ENCODE data around the gene SLC1A2. TPM values are rescaled to one million over a fixed set of nuclear protein-coding genes. Genes with fewer than 3 reads are reported as not detected.

The SLC1A2 gene
- total RNA-seq, 6 experiments from 2014 or later, result 1.7 to 2.4 (median 2.1) TPM

DNA sequence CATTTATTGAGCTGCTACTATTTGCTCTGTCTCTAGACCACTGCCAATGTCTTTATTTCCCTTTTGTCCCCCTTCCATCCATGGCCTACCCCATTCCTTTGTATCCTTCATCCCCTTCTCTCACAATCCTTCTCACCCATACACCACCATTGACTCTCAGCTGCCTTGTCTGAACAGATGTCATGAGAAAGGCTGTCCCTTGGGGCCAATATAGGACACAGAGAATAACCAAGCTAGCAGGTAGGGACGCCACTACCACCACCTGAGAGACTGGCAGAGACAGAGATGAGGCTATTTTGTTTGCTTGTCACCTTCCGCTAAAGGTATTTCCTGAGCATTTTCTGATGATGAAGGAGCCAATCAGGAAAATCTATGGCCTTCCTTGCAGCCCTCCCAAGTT lies 141.5 kb downstream of the SLC1A2 start:
- TF ChIP-seq, protein P1, sequence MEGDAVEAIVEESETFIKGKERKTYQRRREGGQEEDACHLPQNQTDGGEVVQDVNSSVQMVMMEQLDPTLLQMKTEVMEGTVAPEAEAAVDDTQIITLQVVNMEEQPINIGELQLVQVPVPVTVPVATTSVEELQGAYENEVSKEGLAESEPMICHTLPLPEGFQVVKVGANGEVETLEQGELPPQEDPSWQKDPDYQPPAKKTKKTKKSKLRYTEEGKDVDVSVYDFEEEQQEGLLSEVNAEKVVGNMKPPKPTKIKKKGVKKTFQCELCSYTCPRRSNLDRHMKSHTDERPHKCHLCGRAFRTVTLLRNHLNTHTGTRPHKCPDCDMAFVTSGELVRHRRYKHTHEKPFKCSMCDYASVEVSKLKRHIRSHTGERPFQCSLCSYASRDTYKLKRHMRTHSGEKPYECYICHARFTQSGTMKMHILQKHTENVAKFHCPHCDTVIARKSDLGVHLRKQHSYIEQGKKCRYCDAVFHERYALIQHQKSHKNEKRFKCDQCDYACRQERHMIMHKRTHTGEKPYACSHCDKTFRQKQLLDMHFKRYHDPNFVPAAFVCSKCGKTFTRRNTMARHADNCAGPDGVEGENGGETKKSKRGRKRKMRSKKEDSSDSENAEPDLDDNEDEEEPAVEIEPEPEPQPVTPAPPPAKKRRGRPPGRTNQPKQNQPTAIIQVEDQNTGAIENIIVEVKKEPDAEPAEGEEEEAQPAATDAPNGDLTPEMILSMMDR (IDR thresholded peaks at IDR 0.05), result no peak
- H3K9me3 Mint-ChIP-seq, result no peaks in the 10 kb centered on the region
- peaks cover 4% of the 10 kb centered on the region; the same call in 1 of the 2 replicates for H3K27me3 Mint-ChIP-seq (ENCODE audit: insufficient read depth)
- no peak overlapping the region for H3K4me3 Mint-ChIP-seq
- no peak overlapping the region for H3K27ac Mint-ChIP-seq
- DNase-seq, result no peak
- H3K4me1 Mint-ChIP-seq (ENCODE audit: low read depth), result peaks cover 30% of the 10 kb centered on the region
- peaks cover 7% of the 10 kb centered on the region; the same call in 1 of the 2 replicates for H3K36me3 Mint-ChIP-seq (ENCODE audit: low read depth)

DNA sequence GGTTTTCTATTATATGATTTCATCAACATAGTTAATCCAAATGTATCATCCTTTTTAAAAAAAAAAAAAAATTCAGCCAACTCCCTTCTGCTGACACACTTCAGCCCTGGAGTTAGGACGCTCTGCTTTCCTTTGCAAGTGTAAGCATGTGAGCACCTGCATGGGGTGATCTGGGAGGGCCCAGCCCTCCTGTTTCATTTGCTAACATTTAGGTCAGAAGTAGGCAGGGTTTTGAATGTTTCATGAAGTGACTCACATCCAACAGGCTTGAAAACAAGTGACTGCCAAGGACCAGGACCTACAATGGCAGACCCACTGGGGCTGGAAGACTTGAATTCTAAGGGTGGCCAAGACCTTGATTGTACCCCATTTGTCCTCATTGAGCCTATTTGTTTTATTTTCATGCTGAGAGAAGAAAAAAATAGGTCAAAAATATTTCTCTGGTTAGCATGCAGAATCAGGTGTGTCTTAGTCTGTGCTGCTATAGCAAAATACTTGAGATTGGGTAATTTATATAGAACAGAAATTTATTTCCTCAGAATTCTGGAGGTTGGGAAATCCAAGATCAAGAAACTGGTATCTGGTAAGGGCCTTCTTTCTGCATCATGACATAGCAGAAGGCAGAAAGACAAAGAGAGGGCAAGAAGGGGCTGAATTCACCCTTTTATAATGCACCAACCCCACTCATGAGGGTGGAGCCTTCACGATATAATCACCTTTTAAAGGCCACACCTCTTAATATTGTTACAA lies 142.8 kb downstream of the SLC1A2 start:
- no peaks in the 10 kb centered on the region for H3K9me3 Mint-ChIP-seq
- DNase-seq, result no peak
- TF ChIP-seq, protein P1 (IDR thresholded peaks at IDR 0.05), result no peak
- peaks cover 8% of the 10 kb centered on the region for H3K27me3 Mint-ChIP-seq (ENCODE audit: insufficient read depth)
- peaks cover 12% of the 10 kb centered on the region; the same call in 1 of the 2 replicates for H3K36me3 Mint-ChIP-seq (ENCODE audit: low read depth)
- H3K4me3 Mint-ChIP-seq, result no peak overlapping the region
- peaks cover 19% of the 10 kb centered on the region for H3K4me1 Mint-ChIP-seq (ENCODE audit: low read depth)
- peak overlapping the region; percentile 65; the same call in 1 of the 2 replicates for H3K27ac Mint-ChIP-seq

DNA sequence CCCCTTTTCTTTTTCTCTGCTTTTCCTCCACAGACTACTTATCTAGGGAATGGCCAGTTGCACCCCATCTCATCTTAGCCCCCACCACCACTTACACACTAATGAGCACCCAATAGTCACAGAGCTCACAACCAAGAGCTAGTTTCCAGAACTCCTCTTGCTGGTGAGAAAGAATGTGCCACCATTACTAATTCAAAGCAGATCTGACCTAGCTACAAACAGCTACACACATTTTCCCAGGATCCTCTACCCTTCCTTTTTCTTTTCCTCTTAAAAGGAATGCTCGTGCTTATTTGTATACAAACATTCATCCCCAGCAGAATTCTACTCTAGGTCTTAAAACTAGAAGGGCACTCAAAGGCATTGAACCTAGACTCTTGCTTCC lies 143.6 kb downstream of the SLC1A2 start:
- DNase-seq, result peak; percentile 6
- Mint-ChIP-seq H3K9me3 (no peaks in the 10 kb centered on the region), H3K27ac (peak overlapping the region; percentile 65; the same call in 1 of the 2 replicates), H3K4me3 (no peak overlapping the region), H3K27me3 (ENCODE audit: insufficient read depth) (peaks cover 8% of the 10 kb centered on the region), H3K36me3 (ENCODE audit: low read depth) (peaks cover 12% of the 10 kb centered on the region; the same call in 1 of the 2 replicates), H3K4me1 (ENCODE audit: low read depth) (peaks cover 19% of the 10 kb centered on the region)
- TF ChIP-seq, protein P1 (IDR thresholded peaks at IDR 0.05), result no peak

DNA sequence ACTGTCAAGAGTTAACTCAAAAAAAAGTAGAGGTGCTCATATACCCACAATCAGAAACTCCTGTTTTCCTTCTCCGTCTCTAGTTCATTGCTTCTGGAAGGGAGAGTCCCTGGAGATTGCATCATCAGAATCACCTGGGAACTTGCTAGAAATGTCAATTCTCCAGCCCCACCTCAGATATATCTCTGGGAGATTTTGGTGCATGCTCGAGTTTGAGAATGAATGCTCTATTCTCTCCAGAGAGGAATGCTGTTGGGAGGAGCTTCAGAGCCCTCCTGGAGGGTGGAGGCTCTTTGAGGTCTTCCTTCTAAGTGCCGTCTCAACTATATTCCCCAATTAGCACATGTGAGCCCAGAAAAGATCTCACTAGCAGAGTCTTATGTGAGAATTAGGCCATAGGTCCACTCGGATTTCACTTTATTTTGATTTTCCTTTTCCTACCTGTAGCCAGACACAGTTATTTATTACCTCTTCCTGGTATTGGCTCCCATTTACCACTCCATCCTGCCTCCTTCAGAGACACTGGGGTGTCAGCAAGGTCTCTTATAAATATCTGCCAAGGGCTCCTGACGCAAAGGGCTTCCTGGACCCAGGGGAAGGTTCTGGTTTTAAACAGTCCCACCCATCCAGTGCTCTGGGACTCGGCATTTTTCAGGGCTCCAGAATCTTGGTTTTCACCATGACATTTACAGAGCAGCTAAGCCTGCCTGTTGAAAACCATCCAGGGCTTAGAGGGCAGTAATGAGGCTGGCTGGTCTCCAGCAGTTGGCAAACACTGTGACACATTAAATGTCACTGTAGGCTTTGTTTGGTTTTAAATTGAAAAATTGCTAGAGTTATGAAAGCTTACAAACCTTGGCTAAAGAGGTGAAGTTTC lies 144.2 kb downstream of the SLC1A2 start:
- Mint-ChIP-seq H3K4me3 (no peak overlapping the region), H3K36me3 (ENCODE audit: low read depth) (peaks cover 8% of the 10 kb centered on the region; the same call in 1 of the 2 replicates), H3K4me1 (ENCODE audit: low read depth) (peaks cover 19% of the 10 kb centered on the region), H3K9me3 (no peaks in the 10 kb centered on the region), H3K27me3 (ENCODE audit: insufficient read depth) (peaks cover 8% of the 10 kb centered on the region), H3K27ac (peak overlapping the region; percentile 65; the same call in 1 of the 2 replicates)
- peak; percentile 25 for DNase-seq
- TF ChIP-seq, protein P1 (IDR thresholded peaks at IDR 0.05), result no peak

GRCh38 chr11:35272391-35272902 lies 146.9 kb downstream of the SLC1A2 start:
- Mint-ChIP-seq H3K27me3 (ENCODE audit: insufficient read depth) (peaks cover 8% of the 10 kb centered on the region), H3K27ac (no peak overlapping the region)

More at GRCh38 chr11:35272391-35272902, 146.9 kb downstream of the SLC1A2 start:
- no peak for DNase-seq
- peaks cover 6% of the 10 kb centered on the region; the same call in 1 of the 2 replicates for H3K36me3 Mint-ChIP-seq (ENCODE audit: low read depth)
- peaks cover 28% of the 10 kb centered on the region for H3K4me1 Mint-ChIP-seq (ENCODE audit: low read depth)
- H3K9me3 Mint-ChIP-seq, result no peaks in the 10 kb centered on the region
- no peak overlapping the region for H3K4me3 Mint-ChIP-seq
- TF ChIP-seq, protein P1 (IDR thresholded peaks at IDR 0.05), result no peak

Data from HFFc6 (cell line).